Pulmonary artery endothelial cell (primary cell): Measurements from ENCODE around the gene SMURF2. TPM values are rescaled to one million over a fixed set of nuclear protein-coding genes. Genes with fewer than 3 reads are reported as not detected.
"Not testable (repeated sequence)": the region's sequence is repeated elsewhere in the genome, so short reads cannot be mapped to it uniquely, and the experiment has no call there.

Source experiments
- DNase-seq: peaks from one replicate; pipeline ENCODE4 v3.0.0-alpha.2; 2011; ENCODE audit warnings: low read depth, low spot score
- total RNA-seq: library from RNA; depleted of rRNA; stranded (reverse); fragments of >200 nt; gene quantifications from 2 replicates; pipeline ENCODE4 v1.2.3, GENCODE V29; 2014

SMURF2 gene
- total RNA-seq, 1 donor from 2014 or later, result 322 TPM

GRCh38 chr17:64632606-64633005 is 29.5 kb downstream of the SMURF2 start:
- no peak for DNase-seq

GRCh38 chr17:64632194-64632593 is 29.9 kb downstream of the SMURF2 start:
- no peak for DNase-seq

GRCh38 chr17:64630309-64631223 is 31.5 kb downstream of the SMURF2 start:
- DNase-seq, result no peak

GRCh38 chr17:64628641-64629040 is 33.5 kb downstream of the SMURF2 start:
- DNase-seq, result no peak

GRCh38 chr17:64627797-64628196 is 34.3 kb downstream of the SMURF2 start:
- no peak for DNase-seq

- DNase-seq, result no peak
Observed at GRCh38 chr17:64626827-64627226, 35.3 kb downstream of the SMURF2 start.

- no peak for DNase-seq
Observed at GRCh38 chr17:64625541-64625940, 36.6 kb downstream of the SMURF2 start.

- DNase-seq, result peak; percentile 87
Observed at GRCh38 chr17:64622931-64623654, 39.0 kb downstream of the SMURF2 start.

GRCh38 chr17:64621772-64622171 is 40.3 kb downstream of the SMURF2 start:
- DNase-seq, result no peak

GRCh38 chr17:64618848-64619247 is 43.3 kb downstream of the SMURF2 start:
- DNase-seq, result no peak

GRCh38 chr17:64617125-64617780 is 44.9 kb downstream of the SMURF2 start:
- no peak for DNase-seq

GRCh38 chr17:64615028-64615677 is 47.0 kb downstream of the SMURF2 start:
- peak; percentile 15 for DNase-seq

- no peak for DNase-seq
Observed at GRCh38 chr17:64614266-64615027, 47.7 kb downstream of the SMURF2 start.

- no peak for DNase-seq
Observed at GRCh38 chr17:64611369-64611768, 50.7 kb downstream of the SMURF2 start.

- not testable (repeated sequence) for DNase-seq
Observed at GRCh38 chr17:64610244-64610643, 51.9 kb downstream of the SMURF2 start.

- DNase-seq, result no peak
Observed at GRCh38 chr17:64608571-64608981, 53.5 kb downstream of the SMURF2 start.

- no peak for DNase-seq
Observed at GRCh38 chr17:64607862-64608565, 54.1 kb downstream of the SMURF2 start.

GRCh38 chr17:64604532-64604931 is 57.6 kb downstream of the SMURF2 start:
- not testable (repeated sequence) for DNase-seq

- no peak for DNase-seq
Observed at GRCh38 chr17:64603987-64604386, 58.1 kb downstream of the SMURF2 start.

- DNase-seq, result no peak
Observed at GRCh38 chr17:64599827-64600226, 62.3 kb downstream of the SMURF2 start.
